ENCODE results near the gene SUGCT.

GRCh38 chr7:40194745-40195144 lies 59.9 kb downstream of the SUGCT start:
- TF ChIP-seq POLR2AphosphoS5 (IDR thresholded peaks at IDR 0.05): no peak
- TF ChIP-seq, protein P1, sequence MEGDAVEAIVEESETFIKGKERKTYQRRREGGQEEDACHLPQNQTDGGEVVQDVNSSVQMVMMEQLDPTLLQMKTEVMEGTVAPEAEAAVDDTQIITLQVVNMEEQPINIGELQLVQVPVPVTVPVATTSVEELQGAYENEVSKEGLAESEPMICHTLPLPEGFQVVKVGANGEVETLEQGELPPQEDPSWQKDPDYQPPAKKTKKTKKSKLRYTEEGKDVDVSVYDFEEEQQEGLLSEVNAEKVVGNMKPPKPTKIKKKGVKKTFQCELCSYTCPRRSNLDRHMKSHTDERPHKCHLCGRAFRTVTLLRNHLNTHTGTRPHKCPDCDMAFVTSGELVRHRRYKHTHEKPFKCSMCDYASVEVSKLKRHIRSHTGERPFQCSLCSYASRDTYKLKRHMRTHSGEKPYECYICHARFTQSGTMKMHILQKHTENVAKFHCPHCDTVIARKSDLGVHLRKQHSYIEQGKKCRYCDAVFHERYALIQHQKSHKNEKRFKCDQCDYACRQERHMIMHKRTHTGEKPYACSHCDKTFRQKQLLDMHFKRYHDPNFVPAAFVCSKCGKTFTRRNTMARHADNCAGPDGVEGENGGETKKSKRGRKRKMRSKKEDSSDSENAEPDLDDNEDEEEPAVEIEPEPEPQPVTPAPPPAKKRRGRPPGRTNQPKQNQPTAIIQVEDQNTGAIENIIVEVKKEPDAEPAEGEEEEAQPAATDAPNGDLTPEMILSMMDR (IDR thresholded peaks at IDR 0.05): no peak
- TF ChIP-seq POLR2A (IDR thresholded peaks at IDR 0.05): no peak
- TF ChIP-seq EP300 (IDR thresholded peaks at IDR 0.05): no peak
